Type B pancreatic cell (in vitro differentiated cells): ENCODE measurements around the gene FOXJ1. TPM values are rescaled to one million over a fixed set of nuclear protein-coding genes. Genes with fewer than 3 reads are reported as not detected.

Source experiments
- DNase-seq: peaks from one replicate; pipeline ENCODE4 v3.0.0; 2021; ENCODE audit warnings: mixed read lengths; ENCODE audit not compliant: unreplicated experiment; ENCODE audit errors: extremely low spot score
- H3K27ac Mint-ChIP-seq: 2 replicates; pipeline ENCODE4 v1.8.0; 2021; ENCODE audit warnings: mild to moderate bottlenecking, mixed read lengths
- H3K27me3 Mint-ChIP-seq: 2 replicates; pipeline ENCODE4 v1.8.0; 2021; ENCODE audit warnings: mixed read lengths
- H3K36me3 Mint-ChIP-seq: 2 replicates; pipeline ENCODE4 v1.8.0; 2021; ENCODE audit warnings: mixed read lengths
- H3K4me1 Mint-ChIP-seq: one replicate; pipeline ENCODE4 v1.8.0; 2021; ENCODE audit warnings: mixed read lengths; ENCODE audit not compliant: unreplicated experiment
- H3K4me3 Mint-ChIP-seq: 2 replicates; pipeline ENCODE4 v1.8.0; 2021; ENCODE audit warnings: mild to moderate bottlenecking, mixed read lengths
- H3K9me3 Mint-ChIP-seq: 2 replicates; pipeline ENCODE4 v1.8.0; 2021; ENCODE audit warnings: mixed read lengths
- total RNA-seq: library from RNA; stranded (reverse); gene quantifications from 2 replicates; pipeline ENCODE4 v1.2.1, GENCODE V29; 2021; ENCODE audit warnings: low replicate concordance
- TF ChIP-seq, protein P1 (sequence below): fragments of 200-600 bp; sonication (generic); conservative IDR thresholded peaks from 2 replicates; pipeline ENCODE4 v1.5.0; 2021; ENCODE audit warnings: antibody characterized with exemption, mild to moderate bottlenecking

FOXJ1 gene
- total RNA-seq, 1 donor from 2014 or later: 18.2 TPM

DNA sequence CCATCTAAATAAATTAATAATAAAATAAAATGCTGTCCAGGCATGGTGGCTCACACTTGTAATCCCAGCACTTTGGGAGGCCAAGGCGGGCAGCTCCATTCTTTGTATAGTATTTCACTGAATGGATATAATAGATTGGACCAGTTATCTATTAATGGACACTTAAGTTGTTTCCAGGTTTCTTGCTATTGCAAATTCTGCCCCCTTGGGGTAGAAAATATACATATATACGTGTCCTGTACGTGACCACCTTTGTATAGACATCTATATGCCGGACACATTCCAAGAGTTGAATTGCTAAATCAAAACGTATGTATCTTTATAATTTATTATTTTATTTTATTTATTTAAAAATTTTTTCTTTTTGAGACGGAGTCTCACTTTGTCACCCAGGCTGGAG lies 33.5 kb downstream of the FOXJ1 start:
- TF ChIP-seq, protein P1, sequence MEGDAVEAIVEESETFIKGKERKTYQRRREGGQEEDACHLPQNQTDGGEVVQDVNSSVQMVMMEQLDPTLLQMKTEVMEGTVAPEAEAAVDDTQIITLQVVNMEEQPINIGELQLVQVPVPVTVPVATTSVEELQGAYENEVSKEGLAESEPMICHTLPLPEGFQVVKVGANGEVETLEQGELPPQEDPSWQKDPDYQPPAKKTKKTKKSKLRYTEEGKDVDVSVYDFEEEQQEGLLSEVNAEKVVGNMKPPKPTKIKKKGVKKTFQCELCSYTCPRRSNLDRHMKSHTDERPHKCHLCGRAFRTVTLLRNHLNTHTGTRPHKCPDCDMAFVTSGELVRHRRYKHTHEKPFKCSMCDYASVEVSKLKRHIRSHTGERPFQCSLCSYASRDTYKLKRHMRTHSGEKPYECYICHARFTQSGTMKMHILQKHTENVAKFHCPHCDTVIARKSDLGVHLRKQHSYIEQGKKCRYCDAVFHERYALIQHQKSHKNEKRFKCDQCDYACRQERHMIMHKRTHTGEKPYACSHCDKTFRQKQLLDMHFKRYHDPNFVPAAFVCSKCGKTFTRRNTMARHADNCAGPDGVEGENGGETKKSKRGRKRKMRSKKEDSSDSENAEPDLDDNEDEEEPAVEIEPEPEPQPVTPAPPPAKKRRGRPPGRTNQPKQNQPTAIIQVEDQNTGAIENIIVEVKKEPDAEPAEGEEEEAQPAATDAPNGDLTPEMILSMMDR: peak; percentile 63
- Mint-ChIP-seq H3K27me3 (no peaks in the 10 kb centered on the region), H3K4me1 (peaks cover 16% of the 10 kb centered on the region), H3K4me3 (no peak overlapping the region), H3K36me3 (no peaks in the 10 kb centered on the region), H3K9me3 (no peaks in the 10 kb centered on the region), H3K27ac (no peak overlapping the region)
- DNase-seq: no peak

DNA sequence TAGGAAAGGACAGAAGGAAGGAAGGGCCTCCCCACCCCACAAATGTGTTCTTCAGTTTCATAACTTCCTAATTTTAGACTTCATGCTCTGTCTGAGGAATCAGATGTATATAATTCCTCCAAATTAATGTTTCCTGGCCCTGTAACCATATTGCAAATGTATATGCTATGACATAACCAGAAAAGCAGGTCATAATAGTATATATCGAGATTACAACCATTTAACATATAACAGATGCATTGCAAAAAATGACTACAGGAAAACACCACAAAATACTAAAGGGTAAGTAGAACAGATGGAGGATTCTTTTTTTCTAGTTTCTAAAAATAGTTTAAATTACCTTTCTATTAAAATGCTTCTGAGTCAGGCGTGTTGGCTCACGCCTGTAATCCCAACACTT lies 34.3 kb downstream of the FOXJ1 start:
- peaks cover 16% of the 10 kb centered on the region for H3K4me1 Mint-ChIP-seq
- DNase-seq: no peak
- no peaks in the 10 kb centered on the region for H3K27me3 Mint-ChIP-seq
- H3K27ac Mint-ChIP-seq: peak overlapping the region; percentile 55
- peaks cover under 1% of the 10 kb centered on the region for H3K36me3 Mint-ChIP-seq
- no peaks in the 10 kb centered on the region for H3K9me3 Mint-ChIP-seq
- no peak overlapping the region for H3K4me3 Mint-ChIP-seq
- TF ChIP-seq, protein P1: no peak

DNA sequence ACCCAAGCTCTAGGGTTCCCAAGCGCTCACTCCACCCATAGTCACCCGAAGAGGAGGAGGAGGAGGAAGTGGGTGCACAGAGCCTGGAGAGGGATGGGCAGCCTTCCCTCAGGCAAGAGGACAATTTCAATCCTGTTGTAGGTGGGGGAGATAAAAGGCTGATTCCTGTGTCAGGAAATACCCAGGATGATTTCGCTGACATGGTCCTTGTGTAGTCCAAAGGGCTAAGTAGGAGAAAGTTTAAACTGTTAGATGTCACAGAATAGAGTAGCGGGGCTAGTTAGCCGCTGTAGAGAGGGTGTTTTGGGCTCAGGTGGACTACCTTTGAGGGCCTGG lies 36.2 kb downstream of the FOXJ1 start:
- Mint-ChIP-seq H3K27ac (no peak overlapping the region), H3K9me3 (no peaks in the 10 kb centered on the region), H3K36me3 (peaks cover 7% of the 10 kb centered on the region), H3K4me1 (peaks cover 16% of the 10 kb centered on the region), H3K27me3 (no peaks in the 10 kb centered on the region), H3K4me3 (peak overlapping the region; percentile 72)
- TF ChIP-seq, protein P1: no peak
- no peak for DNase-seq

- H3K36me3 Mint-ChIP-seq: peaks cover 11% of the 10 kb centered on the region
- TF ChIP-seq, protein P1: no peak
- DNase-seq: peak; percentile 65
- H3K9me3 Mint-ChIP-seq: no peaks in the 10 kb centered on the region
- peak overlapping the region; percentile 93 for H3K27ac Mint-ChIP-seq
- peaks cover 16% of the 10 kb centered on the region for H3K4me1 Mint-ChIP-seq
- H3K4me3 Mint-ChIP-seq: peak overlapping the region; percentile 93
- H3K27me3 Mint-ChIP-seq: no peaks in the 10 kb centered on the region
Measured at GRCh38 chr17:76104140-76104895, 36.7 kb downstream of the FOXJ1 start.

- Mint-ChIP-seq H3K36me3 (peaks cover 12% of the 10 kb centered on the region), H3K4me1 (peaks cover 16% of the 10 kb centered on the region), H3K9me3 (no peaks in the 10 kb centered on the region), H3K27me3 (no peaks in the 10 kb centered on the region), H3K27ac (peak within 1 kb of the TSS; percentile 93), H3K4me3 (peak within 1 kb of the TSS; percentile 93)
- TF ChIP-seq, protein P1: peak; percentile 42
- peak; percentile 96 for DNase-seq
Measured at GRCh38 chr17:76103274-76104139, 37.5 kb downstream of the FOXJ1 start, which contains the start of gene EXOC7. Gene EXOC7 (minus strand): TSS chr17:76103787. CDS start chr17:76103692, 95 bp downstream.
